ENCODE measurements around the gene ZNF341. TPM values are rescaled to one million over a fixed set of nuclear protein-coding genes. Genes with fewer than 3 reads are reported as not detected.

The ZNF341 gene
- polyA plus RNA-seq, 1 donor (not counting 4 experiments of a cell fraction or from before 2014, with no cell fraction given): 1.7 TPM

GRCh38 chr20:33757046-33757445, 25.2 kb downstream of the ZNF341 start:
- DNase-seq (ENCODE audit: low read depth, low spot score): no peak
- Histone ChIP-seq H3K79me2 (ENCODE audit: control insufficient read depth, insufficient read depth, low read length) (no peaks in the 10 kb centered on the region), H3K27me3 (ENCODE audit: control insufficient read depth, extremely low read depth, insufficient read depth, low read length) (no peaks in the 10 kb centered on the region), H2AFZ (ENCODE audit: control insufficient read depth, low read length) (no peak overlapping the region), H3K9me3 (ENCODE audit: control insufficient read depth, low read depth, low read length) (no peaks in the 10 kb centered on the region), H3K4me1 (ENCODE audit: control insufficient read depth, extremely low read depth, insufficient read depth, low read length) (no peaks in the 10 kb centered on the region), H4K20me1 (ENCODE audit: control insufficient read depth, extremely low read depth, insufficient read depth, low read length) (no peaks in the 10 kb centered on the region), H3K4me3 (ENCODE audit: control insufficient read depth in 2 of 3, extremely low read depth in 1 of 3, insufficient read depth in 2 of 3, low read depth in 1 of 3, low read length in 3 of 3) (no peak overlapping the region), H3K9ac (ENCODE audit: control insufficient read depth, extremely low read depth, insufficient read depth, low read length) (no peak overlapping the region), H3K9me1 (ENCODE audit: control insufficient read depth, extremely low read depth, insufficient read depth, low read length) (no peaks in the 10 kb centered on the region), H3K27ac (ENCODE audit: control insufficient read depth, insufficient read depth, low read length) (no peak overlapping the region), H3K4me2 (ENCODE audit: control insufficient read depth, extremely low read depth, insufficient read depth, low read depth, low read length) (no peak overlapping the region), H3K36me3 (ENCODE audit: control insufficient read depth in 2 of 2, extremely low read depth in 1 of 2, insufficient read depth in 2 of 2, low read length in 2 of 2) (peaks cover 8% of the 10 kb centered on the region in 2 experiments)
- TF ChIP-seq CTCF (optimal IDR thresholded peaks at IDR 0.05 in 1 of 3, IDR thresholded peaks at IDR 0.05 in 1 of 3, conservative IDR thresholded peaks at IDR 0.05 in 1 of 3; ENCODE audit: extremely low read depth in 1 of 3, insufficient read depth in 2 of 3, low read length in 3 of 3) (no peak), EZH2 (IDR thresholded peaks at IDR 0.05; ENCODE audit: low read length) (no peak)
- dilution Hi-C loops (cut with MboI; ENCODE audit: extremely low pct_ligation_motif_present, low sequenced_read_pairs): no loop called here
- no peak for FAIRE-seq

- Histone ChIP-seq H3K4me1 (ENCODE audit: control insufficient read depth, extremely low read depth, insufficient read depth, low read length) (no peaks in the 10 kb centered on the region), H3K4me2 (ENCODE audit: control insufficient read depth, extremely low read depth, insufficient read depth, low read depth, low read length) (no peak overlapping the region), H3K4me3 (ENCODE audit: control insufficient read depth in 2 of 3, extremely low read depth in 1 of 3, insufficient read depth in 2 of 3, low read depth in 1 of 3, low read length in 3 of 3) (no peak overlapping the region), H3K36me3 (ENCODE audit: control insufficient read depth in 2 of 2, extremely low read depth in 1 of 2, insufficient read depth in 2 of 2, low read length in 2 of 2) (peaks cover 8% of the 10 kb centered on the region in 2 experiments), H3K9me3 (ENCODE audit: control insufficient read depth, low read depth, low read length) (no peaks in the 10 kb centered on the region), H3K9me1 (ENCODE audit: control insufficient read depth, extremely low read depth, insufficient read depth, low read length) (no peaks in the 10 kb centered on the region), H3K79me2 (ENCODE audit: control insufficient read depth, insufficient read depth, low read length) (no peaks in the 10 kb centered on the region), H3K9ac (ENCODE audit: control insufficient read depth, extremely low read depth, insufficient read depth, low read length) (no peak overlapping the region), H3K27me3 (ENCODE audit: control insufficient read depth, extremely low read depth, insufficient read depth, low read length) (no peaks in the 10 kb centered on the region), H3K27ac (ENCODE audit: control insufficient read depth, insufficient read depth, low read length) (no peak overlapping the region), H2AFZ (ENCODE audit: control insufficient read depth, low read length) (no peak overlapping the region), H4K20me1 (ENCODE audit: control insufficient read depth, extremely low read depth, insufficient read depth, low read length) (no peaks in the 10 kb centered on the region)
- FAIRE-seq: no peak
- no peak for DNase-seq (ENCODE audit: low read depth, low spot score)
- dilution Hi-C loops (cut with MboI; ENCODE audit: extremely low pct_ligation_motif_present, low sequenced_read_pairs): no loop called here
- TF ChIP-seq EZH2 (IDR thresholded peaks at IDR 0.05; ENCODE audit: low read length): no peak
- TF ChIP-seq CTCF (optimal IDR thresholded peaks at IDR 0.05 in 1 of 3, IDR thresholded peaks at IDR 0.05 in 1 of 3, conservative IDR thresholded peaks at IDR 0.05 in 1 of 3; ENCODE audit: extremely low read depth in 1 of 3, insufficient read depth in 2 of 3, low read length in 3 of 3): no peak
Measured at GRCh38 chr20:33757458-33757857, 25.7 kb downstream of the ZNF341 start.

Measured in keratinocyte (primary cell).